Colonic mucosa (tissue), 4 donors: ENCODE measurements around the gene FHOD3. TPM values are rescaled to one million over a fixed set of nuclear protein-coding genes. Genes with fewer than 3 reads are reported as not detected.

Experiments used
- DNase-seq: peaks from one replicate; pipeline ENCODE4 v3.0.0-alpha.2; 2020
- H3K27ac ChIP-seq: fragments of 200-600 bp; one replicate; pipeline ENCODE4 v1.8.0; 2021
- H3K27me3 ChIP-seq: fragments of 200-600 bp; one replicate; pipeline ENCODE4 v1.8.0; 2021
- H3K36me3 ChIP-seq: fragments of 200-600 bp; one replicate; pipeline ENCODE4 v1.8.0; 2021
- H3K4me1 ChIP-seq: fragments of 200-600 bp; one replicate; pipeline ENCODE4 v1.8.0; 2021; ENCODE audit warnings: mild to moderate bottlenecking
- H3K4me3 ChIP-seq: fragments of 200-600 bp; one replicate; pipeline ENCODE4 v1.8.0; 2021
- H3K9ac ChIP-seq, 2 donors: one replicate each; pipeline ENCODE4 v1.7.0; 2013; ENCODE audit warnings: control low read depth in 2 of 2, low read depth in 2 of 2, low read length in 2 of 2
- H3K9me3 ChIP-seq: fragments of 200-600 bp; one replicate; pipeline ENCODE4 v1.8.0; 2021
- intact Hi-C: fragments of 100-400 bp; cut with DNase I; formaldehyde crosslinking; loops from one replicate; pipeline ENCODE4 v1.14.1; 2022
- total RNA-seq, 2 donors: library from RNA; stranded (reverse); fragmentation: NEBNext Ultra II Directional in 1 of 2; extraction: Animal tissue kit (Norgen Biotek cat#: 25700) in 1 of 2; gene quantifications; one replicate each; pipeline ENCODE4 v1.2.1, GENCODE V29; 2021
- TF ChIP-seq, protein P1 (sequence below): fragments of 200-600 bp; IDR thresholded peaks from one replicate; pipeline ENCODE4 v1.8.0; 2022; ENCODE audit warnings: antibody characterized with exemption, mild to moderate bottlenecking
- donor health status: healthy.
- donor health status: DM: no; HTN: no; CAD: no.
- donor health status: DM: no; HTN: no; CAD: no.

Gene FHOD3
- total RNA-seq, 2 donors from 2014 or later: 2.5 to 4.1 TPM

DNA sequence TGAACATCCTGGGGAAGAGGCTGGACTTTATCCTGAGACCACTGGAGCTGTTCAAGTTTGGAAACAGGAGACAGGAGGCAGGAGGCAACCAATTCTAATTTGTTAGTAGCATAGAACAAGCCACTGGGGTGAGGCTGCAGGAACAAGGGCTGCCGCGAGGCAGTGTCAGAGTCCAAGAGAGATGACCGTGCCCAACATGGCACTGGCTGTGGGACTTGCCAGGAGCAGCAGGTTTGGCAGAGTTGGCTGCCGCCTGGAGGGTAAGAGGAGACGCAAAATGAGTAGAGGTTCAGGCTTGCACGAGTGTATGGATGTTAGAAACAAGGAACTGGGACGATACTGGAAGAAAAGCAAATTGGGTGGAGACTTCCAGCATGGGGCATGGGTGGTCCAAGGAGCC, 362.8 kb downstream of the FHOD3 start:
- DNase-seq: no peak
- H3K36me3 ChIP-seq: no peaks in the 10 kb centered on the region
- intact Hi-C loops: no loop called here
- H3K9me3 ChIP-seq: no peaks in the 10 kb centered on the region
- no peak overlapping the region for H3K9ac ChIP-seq
- H3K27ac ChIP-seq: no peak overlapping the region
- no peak overlapping the region for H3K4me3 ChIP-seq
- no peaks in the 10 kb centered on the region for H3K27me3 ChIP-seq
- H3K4me1 ChIP-seq: no peaks in the 10 kb centered on the region
- TF ChIP-seq, protein P1, sequence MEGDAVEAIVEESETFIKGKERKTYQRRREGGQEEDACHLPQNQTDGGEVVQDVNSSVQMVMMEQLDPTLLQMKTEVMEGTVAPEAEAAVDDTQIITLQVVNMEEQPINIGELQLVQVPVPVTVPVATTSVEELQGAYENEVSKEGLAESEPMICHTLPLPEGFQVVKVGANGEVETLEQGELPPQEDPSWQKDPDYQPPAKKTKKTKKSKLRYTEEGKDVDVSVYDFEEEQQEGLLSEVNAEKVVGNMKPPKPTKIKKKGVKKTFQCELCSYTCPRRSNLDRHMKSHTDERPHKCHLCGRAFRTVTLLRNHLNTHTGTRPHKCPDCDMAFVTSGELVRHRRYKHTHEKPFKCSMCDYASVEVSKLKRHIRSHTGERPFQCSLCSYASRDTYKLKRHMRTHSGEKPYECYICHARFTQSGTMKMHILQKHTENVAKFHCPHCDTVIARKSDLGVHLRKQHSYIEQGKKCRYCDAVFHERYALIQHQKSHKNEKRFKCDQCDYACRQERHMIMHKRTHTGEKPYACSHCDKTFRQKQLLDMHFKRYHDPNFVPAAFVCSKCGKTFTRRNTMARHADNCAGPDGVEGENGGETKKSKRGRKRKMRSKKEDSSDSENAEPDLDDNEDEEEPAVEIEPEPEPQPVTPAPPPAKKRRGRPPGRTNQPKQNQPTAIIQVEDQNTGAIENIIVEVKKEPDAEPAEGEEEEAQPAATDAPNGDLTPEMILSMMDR: no peak

DNA sequence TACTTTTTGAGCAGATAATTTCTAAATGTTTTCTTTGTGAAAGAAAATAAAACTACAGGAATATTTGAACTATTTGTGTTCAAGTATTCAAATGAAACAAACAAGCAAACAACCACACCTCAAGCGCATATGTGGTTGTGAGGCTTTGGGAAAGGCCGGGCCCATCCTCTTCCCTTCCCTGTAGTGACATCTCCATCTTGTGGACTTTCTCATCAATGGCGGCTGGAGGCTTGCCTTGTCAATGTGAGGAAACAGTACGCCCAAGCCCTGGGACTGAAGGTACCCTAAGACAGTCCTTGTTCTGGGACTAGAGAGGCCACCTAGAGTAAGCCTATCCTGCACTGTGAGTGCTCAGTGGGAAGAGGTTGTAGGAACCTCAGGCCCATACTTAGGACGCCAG, 364.5 kb downstream of the FHOD3 start:
- H3K4me3 ChIP-seq: no peak overlapping the region
- H3K4me1 ChIP-seq: no peaks in the 10 kb centered on the region
- TF ChIP-seq, protein P1: no peak
- no peak for DNase-seq
- no peaks in the 10 kb centered on the region for H3K36me3 ChIP-seq
- H3K9ac ChIP-seq: no peak overlapping the region
- no peaks in the 10 kb centered on the region for H3K9me3 ChIP-seq
- no peaks in the 10 kb centered on the region for H3K27me3 ChIP-seq
- no peak overlapping the region for H3K27ac ChIP-seq
- intact Hi-C loops: no loop called here

DNA sequence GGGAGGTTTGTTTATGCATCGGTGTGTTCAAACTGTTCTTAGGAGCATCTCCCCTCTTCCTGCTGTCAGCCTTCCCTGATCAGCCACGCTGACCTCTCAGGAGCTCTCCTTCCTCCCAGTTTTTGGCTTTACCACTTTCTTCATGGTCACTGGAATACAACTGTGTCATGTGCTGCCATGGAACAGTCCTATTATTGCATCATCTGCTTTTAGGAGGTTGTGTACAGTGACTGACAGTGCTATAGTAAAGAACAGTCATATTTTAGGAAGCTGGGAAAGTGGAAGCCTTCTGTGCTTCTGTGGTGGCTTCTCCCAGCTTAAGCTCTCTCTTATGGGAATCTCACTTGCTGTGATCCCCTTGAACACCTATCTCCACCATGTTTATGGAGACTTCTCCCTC, 365.8 kb downstream of the FHOD3 start:
- TF ChIP-seq, protein P1: no peak
- H3K27me3 ChIP-seq: no peaks in the 10 kb centered on the region
- no peaks in the 10 kb centered on the region for H3K36me3 ChIP-seq
- intact Hi-C loops: no loop called here
- H3K9ac ChIP-seq: no peak overlapping the region
- H3K9me3 ChIP-seq: no peaks in the 10 kb centered on the region
- H3K4me1 ChIP-seq: no peaks in the 10 kb centered on the region
- DNase-seq: no peak
- no peak overlapping the region for H3K4me3 ChIP-seq
- H3K27ac ChIP-seq: no peak overlapping the region

DNA sequence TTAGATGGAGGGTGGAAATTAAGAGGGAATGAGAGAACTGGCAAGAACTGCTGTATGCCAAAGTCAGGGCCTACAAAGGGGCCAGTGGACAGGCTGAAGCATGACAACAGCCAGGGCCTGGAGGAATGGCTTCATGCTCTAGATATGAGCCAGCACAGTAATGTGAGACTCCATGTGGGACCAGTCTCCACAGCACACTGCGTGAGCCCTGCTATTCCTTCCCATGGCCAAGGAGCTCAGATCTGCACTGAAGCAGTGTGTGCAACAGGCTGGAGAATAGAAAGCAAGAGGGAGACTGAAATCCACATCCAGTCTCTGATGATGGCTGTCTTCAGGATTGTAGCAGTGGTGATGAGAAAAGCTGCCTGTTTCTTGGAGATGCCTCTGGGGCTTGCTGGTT, 368.4 kb downstream of the FHOD3 start:
- H3K9ac ChIP-seq: no peak overlapping the region
- H3K4me1 ChIP-seq: no peaks in the 10 kb centered on the region
- intact Hi-C loops: no loop called here
- no peaks in the 10 kb centered on the region for H3K9me3 ChIP-seq
- H3K27me3 ChIP-seq: no peaks in the 10 kb centered on the region
- H3K4me3 ChIP-seq: no peak overlapping the region
- H3K27ac ChIP-seq: no peak overlapping the region
- no peaks in the 10 kb centered on the region for H3K36me3 ChIP-seq
- DNase-seq: no peak
- TF ChIP-seq, protein P1: no peak

DNA sequence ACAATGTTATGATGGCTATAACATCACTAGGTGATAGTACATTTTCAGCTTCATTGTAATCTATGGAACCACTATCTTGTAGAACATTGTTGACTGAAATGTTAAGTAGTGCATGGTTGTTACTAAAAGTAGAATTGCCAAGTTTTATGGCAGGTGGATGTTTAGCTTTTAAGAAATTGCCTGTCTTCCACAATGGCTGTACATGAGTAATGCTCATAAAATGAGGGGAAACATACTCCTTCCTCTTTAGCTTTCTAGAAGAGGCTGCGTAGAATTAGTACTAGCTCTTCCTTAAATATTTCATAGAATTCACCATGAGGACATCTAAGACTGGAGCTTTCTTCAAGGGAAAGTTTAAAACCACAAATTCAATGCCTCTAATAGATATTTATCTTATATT, 370.3 kb downstream of the FHOD3 start:
- Histone ChIP-seq H3K36me3 (no peaks in the 10 kb centered on the region), H3K27me3 (no peaks in the 10 kb centered on the region), H3K9me3 (no peaks in the 10 kb centered on the region), H3K27ac (no peak overlapping the region), H3K4me1 (no peaks in the 10 kb centered on the region), H3K4me3 (no peak overlapping the region), H3K9ac (no peak overlapping the region)
- DNase-seq: no peak
- TF ChIP-seq, protein P1: no peak
- intact Hi-C loops: no loop called here

DNA sequence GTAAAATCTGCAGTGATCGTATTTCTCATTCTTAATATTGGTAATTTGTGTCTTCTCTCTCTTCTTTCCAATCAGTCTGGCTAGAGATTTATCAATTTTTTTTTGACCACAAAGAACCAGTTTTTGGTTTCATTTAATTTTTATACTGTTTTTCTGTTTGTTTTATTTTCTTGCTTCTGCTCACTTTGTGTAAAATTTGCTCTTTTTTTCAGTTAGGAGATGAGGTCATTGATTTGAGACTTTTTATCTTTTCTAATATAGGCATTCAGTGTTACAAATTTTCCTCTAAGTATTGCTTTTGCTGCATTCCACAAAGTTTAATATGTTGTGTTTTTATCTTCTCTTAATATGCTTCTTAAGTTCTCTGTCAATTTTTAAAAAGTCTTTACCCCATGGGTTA, 370.8 kb downstream of the FHOD3 start:
- intact Hi-C loops: no loop called here
- H3K36me3 ChIP-seq: no peaks in the 10 kb centered on the region
- no peak for DNase-seq
- no peaks in the 10 kb centered on the region for H3K4me1 ChIP-seq
- H3K27ac ChIP-seq: no peak overlapping the region
- H3K27me3 ChIP-seq: no peaks in the 10 kb centered on the region
- TF ChIP-seq, protein P1: no peak
- H3K9me3 ChIP-seq: no peaks in the 10 kb centered on the region
- H3K9ac ChIP-seq: no peak overlapping the region
- H3K4me3 ChIP-seq: no peak overlapping the region
